Neural progenitor cell (in vitro differentiated cells): Measurements from ENCODE around the gene IFNA7.
A peak's percentile ranks its signal among the peaks of the same experiment; 100 is the strongest.
"Not testable (repeated sequence)": the region's sequence is repeated elsewhere in the genome, so short reads cannot be mapped to it uniquely, and the experiment has no call there.

Experiments
- EZH2 ChIP-seq: fragments of 200-600 bp; sonication (generic); IDR thresholded peaks from 2 replicates; pipeline ENCODE4 v1.6.1; 2017; ENCODE audit warnings: antibody characterized with exemption, mild to moderate bottlenecking, moderate library complexity
- TF ChIP-seq, protein P1 (sequence below): fragments of 200-600 bp; sonication (generic); IDR thresholded peaks from 2 replicates; pipeline ENCODE4 v1.5.1; 2017; ENCODE audit warnings: antibody characterized with exemption, mild to moderate bottlenecking

DNA sequence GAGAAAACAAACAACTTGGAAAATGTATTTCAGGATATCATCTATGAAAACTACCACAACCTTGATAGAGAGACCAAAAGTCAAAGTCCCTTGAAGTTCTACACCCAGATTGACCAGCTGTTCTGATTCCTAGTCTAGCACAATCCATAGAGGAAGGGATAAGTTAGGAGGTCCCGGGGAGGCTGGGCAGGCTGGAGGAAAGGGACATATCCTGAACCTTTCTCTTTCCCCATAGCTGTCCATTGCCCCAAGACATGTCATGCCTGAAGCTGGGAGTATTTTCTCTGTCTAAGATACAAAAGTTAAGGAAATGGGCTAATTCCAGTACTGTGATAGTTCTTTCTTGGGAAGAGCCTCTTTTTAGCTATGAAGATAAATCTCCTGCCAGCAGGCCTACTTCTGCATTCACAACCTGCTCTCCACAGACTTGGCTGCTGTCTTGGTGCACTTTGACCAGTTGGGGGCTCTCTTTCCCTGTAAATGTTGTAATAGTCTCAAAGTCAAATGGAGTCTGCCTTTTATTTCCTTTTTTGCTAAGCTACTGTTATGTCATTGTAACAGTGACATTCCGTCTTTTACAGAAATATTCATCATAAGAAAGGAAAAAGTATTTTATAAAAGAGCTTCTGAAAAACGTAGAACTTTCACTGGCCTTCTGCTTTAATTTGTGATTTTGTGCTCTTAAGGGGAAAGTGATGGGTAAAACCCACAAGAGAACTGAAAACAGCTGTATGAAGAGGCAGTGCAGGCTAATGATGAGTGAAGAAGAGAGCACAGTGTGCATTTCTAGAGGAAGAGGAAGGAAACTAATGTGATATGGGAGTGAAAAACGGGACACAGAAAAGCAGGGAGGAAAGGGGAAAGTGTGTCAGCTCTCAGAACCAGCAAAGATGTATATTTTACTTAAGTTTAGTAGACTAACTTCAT is 18.9 kb downstream of the IFNA7 start:
- TF ChIP-seq, protein P1, sequence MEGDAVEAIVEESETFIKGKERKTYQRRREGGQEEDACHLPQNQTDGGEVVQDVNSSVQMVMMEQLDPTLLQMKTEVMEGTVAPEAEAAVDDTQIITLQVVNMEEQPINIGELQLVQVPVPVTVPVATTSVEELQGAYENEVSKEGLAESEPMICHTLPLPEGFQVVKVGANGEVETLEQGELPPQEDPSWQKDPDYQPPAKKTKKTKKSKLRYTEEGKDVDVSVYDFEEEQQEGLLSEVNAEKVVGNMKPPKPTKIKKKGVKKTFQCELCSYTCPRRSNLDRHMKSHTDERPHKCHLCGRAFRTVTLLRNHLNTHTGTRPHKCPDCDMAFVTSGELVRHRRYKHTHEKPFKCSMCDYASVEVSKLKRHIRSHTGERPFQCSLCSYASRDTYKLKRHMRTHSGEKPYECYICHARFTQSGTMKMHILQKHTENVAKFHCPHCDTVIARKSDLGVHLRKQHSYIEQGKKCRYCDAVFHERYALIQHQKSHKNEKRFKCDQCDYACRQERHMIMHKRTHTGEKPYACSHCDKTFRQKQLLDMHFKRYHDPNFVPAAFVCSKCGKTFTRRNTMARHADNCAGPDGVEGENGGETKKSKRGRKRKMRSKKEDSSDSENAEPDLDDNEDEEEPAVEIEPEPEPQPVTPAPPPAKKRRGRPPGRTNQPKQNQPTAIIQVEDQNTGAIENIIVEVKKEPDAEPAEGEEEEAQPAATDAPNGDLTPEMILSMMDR: peak; percentile 73
- TF ChIP-seq EZH2: not testable (repeated sequence)
